Pancreas (tissue), 10 donors: ENCODE results near the gene KRTAP9-7. TPM values are rescaled to one million over a fixed set of nuclear protein-coding genes. Genes with fewer than 3 reads are reported as not detected.
"Not testable (repeated sequence)": the region's sequence is repeated elsewhere in the genome, so short reads cannot be mapped to it uniquely, and the experiment has no call there.

Experiments used
- ATAC-seq, 4 donors: fragments of 200-7000 bp; cut with Tn5 transposase; one replicate each; pipeline versions ENCODE4 v1.8.0 to v1.9.1; 2020; ENCODE audit warnings: mild to moderate bottlenecking in 4 of 4, moderate library complexity in 4 of 4
- DNase-seq, 6 donors: peaks; one replicate each; pipeline ENCODE4 v3.0.0-alpha.2; 2020
- FAIRE-seq: peaks from 2 replicates; lab custom pipeline; 2012; peaks lifted over from hg19 to GRCh38; lab: Jason Lieb, UNC
- H3K27ac ChIP-seq, 4 donors: fragments of 200-600 bp; sonication (generic); 1 replicate in 3 of 4; 2 replicates in 1 of 4; pipeline versions ENCODE4 v1.5.0 to v1.8.0; 2020
- H3K27me3 ChIP-seq, 4 donors: fragments of 200-600 bp; one replicate each; pipeline ENCODE4 v1.8.0; 2021
- H3K36me3 ChIP-seq, 3 donors: fragments of 200-600 bp; sonication (generic) in 1 of 3; one replicate each; pipeline versions ENCODE4 v1.5.0 to v1.8.0; 2020 to 2021
- H3K4me1 ChIP-seq, 3 donors: fragments of 200-600 bp; one replicate each; pipeline ENCODE4 v1.8.0; 2021
- H3K4me3 ChIP-seq, 4 donors: fragments of 200-600 bp; sonication (generic) in 2 of 4; one replicate each; pipeline versions ENCODE4 v1.5.0 to v1.8.0; 2020 to 2021
- H3K9me3 ChIP-seq, 4 donors: fragments of 200-600 bp; one replicate each; pipeline ENCODE4 v1.8.0; 2021
- WGBS, 2 donors: extraction: QIAGEN DNeasy Blood & Tissue Kit; methylation state at CpG; one replicate each; pipeline ENCODE4 v1.1.7; 2013; 5-methylcytosine and 5-hydroxymethylcytosine counted together
- intact Hi-C, 3 donors: fragments of 100-400 bp; cut with DNase I; formaldehyde crosslinking; loops; one replicate each; pipeline versions ENCODE4 v1.11.1 to v1.14.2; 2022
- polyA plus RNA-seq, 2 donors: library from polyadenylated mRNA; stranded (reverse); fragments of 200-250 nt; gene quantifications; one replicate each; pipeline ENCODE4 v1.2.3, GENCODE V29; 2013
- total RNA-seq, 6 donors: library from RNA; stranded (reverse); fragmentation: NEBNext Ultra II Directional in 4 of 6; extraction: Animal tissue kit (Norgen Biotek cat#: 25700) in 4 of 6; gene quantifications; one replicate each; pipeline versions ENCODE4 v1.2.1 to v1.2.4, GENCODE V29; 2021 to 2023
- TF ChIP-seq, protein P1 (sequence below), 4 donors: fragments of 200-600 bp; sonication (generic) in 3 of 4; IDR thresholded peaks; one replicate each; pipeline versions ENCODE4 v1.5.0 to v1.8.0; 2021; ENCODE audit warnings: antibody characterized with exemption in 4 of 4
- donor health status: healthy with polysubstance abuse.
- donor health status: DM: no; HTN: no; CAD: no; lungs with moderate emphysema.
- donor health status: DM: no; HTN: no; CAD: no.
- donor health status: control.
- donor health status: control.
- donor health status: Bipolar disorder and iron deficiency.
- donor health status: DM: yes; HTN: yes; CAD: no.
- donor health status: DM: no; HTN: no; CAD: no.
- donor health status: DM: no; HTN: no; CAD: no.
- donor health status: DM: yes; HTN: yes; CAD: no.

KRTAP9-7 gene, protein sequence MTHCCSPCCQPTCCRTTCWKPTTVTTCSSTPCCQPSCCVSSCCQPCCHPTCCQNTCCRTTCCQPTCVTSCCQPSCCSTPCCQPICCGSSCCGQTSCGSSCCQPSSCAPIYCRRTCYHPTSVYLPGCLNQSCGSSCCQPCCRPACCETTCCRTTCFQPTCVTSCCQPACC
- not detected for total RNA-seq
- not detected for polyA plus RNA-seq

DNA sequence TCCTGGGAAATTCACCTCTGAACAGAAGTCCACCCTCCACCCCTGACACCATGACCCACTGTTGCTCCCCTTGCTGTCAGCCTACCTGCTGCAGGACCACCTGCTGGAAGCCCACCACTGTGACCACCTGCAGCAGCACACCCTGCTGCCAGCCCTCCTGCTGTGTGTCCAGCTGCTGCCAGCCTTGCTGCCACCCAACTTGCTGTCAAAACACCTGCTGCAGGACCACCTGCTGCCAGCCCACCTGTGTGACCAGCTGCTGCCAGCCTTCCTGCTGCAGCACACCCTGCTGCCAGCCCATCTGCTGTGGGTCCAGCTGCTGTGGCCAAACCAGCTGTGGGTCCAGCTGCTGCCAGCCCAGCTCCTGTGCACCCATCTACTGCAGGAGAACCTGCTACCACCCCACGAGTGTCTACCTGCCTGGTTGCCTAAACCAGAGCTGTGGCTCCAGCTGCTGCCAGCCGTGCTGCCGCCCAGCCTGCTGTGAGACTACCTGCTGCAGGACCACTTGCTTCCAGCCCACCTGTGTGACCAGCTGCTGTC, at the start of gene KRTAP9-7:
TSS of gene KRTAP9-7 (plus strand) at position 51 of the 543 bp plus-strand sequence. CDS start at position 51, 0 bp downstream.
- H3K4me1 ChIP-seq, intact Hi-C loops, H3K4me3 ChIP-seq, H3K27ac ChIP-seq, H3K9me3 ChIP-seq, H3K27me3 ChIP-seq, ATAC-seq, FAIRE-seq, H3K36me3 ChIP-seq: not testable (repeated sequence)
- 58 to 64% methylated on average over 3 of the region's 3 CpGs for WGBS, 2 donors
- peak in 1 of 6 donors; percentile 26 for DNase-seq

DNA sequence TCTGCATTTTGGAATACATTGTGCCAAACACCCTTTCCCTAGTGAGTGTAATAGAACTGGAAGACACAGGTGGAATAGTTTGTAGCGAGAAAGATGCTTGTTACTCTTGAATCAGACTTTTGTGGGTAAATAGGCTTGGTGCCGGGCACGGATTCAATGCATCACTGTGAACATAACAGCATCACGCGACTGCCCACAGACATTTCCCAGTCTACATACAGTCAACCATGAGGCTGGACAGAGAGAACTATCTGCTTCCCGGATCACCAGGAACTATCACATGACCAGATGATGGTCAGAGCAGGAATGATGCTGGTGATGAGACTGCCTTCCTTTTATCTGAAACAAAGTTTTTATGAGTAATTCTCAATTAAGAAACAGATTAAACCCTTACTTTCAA, 49.4 kb upstream of the KRTAP9-7 start:
- no peaks in the 10 kb centered on the region for H3K36me3 ChIP-seq
- 74 to 85% methylated on average over 6 of the region's 6 CpGs for WGBS, 2 donors
- no peaks in the 10 kb centered on the region for H3K9me3 ChIP-seq
- TF ChIP-seq, protein P1, sequence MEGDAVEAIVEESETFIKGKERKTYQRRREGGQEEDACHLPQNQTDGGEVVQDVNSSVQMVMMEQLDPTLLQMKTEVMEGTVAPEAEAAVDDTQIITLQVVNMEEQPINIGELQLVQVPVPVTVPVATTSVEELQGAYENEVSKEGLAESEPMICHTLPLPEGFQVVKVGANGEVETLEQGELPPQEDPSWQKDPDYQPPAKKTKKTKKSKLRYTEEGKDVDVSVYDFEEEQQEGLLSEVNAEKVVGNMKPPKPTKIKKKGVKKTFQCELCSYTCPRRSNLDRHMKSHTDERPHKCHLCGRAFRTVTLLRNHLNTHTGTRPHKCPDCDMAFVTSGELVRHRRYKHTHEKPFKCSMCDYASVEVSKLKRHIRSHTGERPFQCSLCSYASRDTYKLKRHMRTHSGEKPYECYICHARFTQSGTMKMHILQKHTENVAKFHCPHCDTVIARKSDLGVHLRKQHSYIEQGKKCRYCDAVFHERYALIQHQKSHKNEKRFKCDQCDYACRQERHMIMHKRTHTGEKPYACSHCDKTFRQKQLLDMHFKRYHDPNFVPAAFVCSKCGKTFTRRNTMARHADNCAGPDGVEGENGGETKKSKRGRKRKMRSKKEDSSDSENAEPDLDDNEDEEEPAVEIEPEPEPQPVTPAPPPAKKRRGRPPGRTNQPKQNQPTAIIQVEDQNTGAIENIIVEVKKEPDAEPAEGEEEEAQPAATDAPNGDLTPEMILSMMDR (IDR thresholded peaks at IDR 0.05): no peak
- H3K27me3 ChIP-seq: no peaks in the 10 kb centered on the region
- H3K4me1 ChIP-seq: no peaks in the 10 kb centered on the region
- no peak for ATAC-seq
- FAIRE-seq: no peak
- no peak overlapping the region for H3K4me3 ChIP-seq
- intact Hi-C loops: no loop called here
- no peak overlapping the region for H3K27ac ChIP-seq
- DNase-seq: no peak

DNA sequence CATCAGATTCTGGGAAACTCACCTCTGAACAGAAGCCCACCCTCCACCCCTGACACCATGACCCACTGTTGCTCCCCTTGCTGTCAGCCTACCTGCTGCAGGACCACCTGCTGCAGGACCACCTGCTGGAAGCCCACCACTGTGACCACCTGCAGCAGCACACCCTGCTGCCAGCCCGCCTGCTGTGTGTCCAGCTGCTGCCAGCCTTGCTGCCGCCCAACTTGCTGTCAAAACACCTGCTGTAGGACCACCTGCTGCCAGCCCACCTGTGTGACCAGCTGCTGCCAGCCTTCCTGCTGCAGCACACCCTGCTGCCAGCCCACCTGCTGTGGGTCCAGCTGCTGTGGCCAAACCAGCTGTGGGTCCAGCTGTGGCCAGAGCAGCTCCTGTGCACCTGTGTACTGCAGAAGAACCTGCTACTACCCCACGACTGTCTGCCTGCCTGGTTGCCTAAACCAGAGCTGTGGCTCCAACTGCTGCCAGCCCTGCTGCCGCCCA, 48.9 kb upstream of the KRTAP9-7 start, which contains the start of gene KRTAP9-2:
TSS of gene KRTAP9-2 (plus strand) at position 51 of the 498 bp plus-strand sequence. CDS start at position 58, 7 bp downstream.
- DNase-seq, FAIRE-seq, H3K4me3 ChIP-seq, ATAC-seq, H3K27ac ChIP-seq, H3K9me3 ChIP-seq, H3K36me3 ChIP-seq, intact Hi-C loops, H3K27me3 ChIP-seq, H3K4me1 ChIP-seq: not testable (repeated sequence)
- WGBS, 2 donors: 34 to 65% methylated on average over 2 to 3 of the region's 4 CpGs

DNA sequence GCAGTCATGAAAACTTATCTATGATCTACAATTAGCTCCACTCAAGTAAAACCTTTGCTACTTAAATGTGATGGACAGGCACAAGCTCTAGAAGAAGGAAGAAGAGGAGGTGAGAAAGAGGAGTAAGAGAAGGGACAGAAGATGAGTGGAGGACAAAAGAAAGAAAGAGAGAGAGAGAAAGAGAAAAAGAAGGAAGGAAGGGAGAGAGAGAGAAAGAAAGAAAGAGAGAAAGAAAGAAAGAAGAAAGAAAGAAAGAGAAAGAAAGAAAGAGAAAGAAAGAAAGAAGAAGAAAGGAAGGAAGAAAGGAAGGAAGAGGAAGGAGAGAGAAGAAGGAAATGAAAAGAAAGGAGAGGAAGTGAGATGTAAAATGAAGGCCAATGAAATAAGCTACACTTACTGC, 45.4 kb upstream of the KRTAP9-7 start:
- H3K4me1 ChIP-seq: no peaks in the 10 kb centered on the region
- H3K36me3 ChIP-seq: no peaks in the 10 kb centered on the region
- no peak for ATAC-seq
- no peak overlapping the region for H3K4me3 ChIP-seq
- intact Hi-C loops: no loop called here
- TF ChIP-seq, protein P1 (IDR thresholded peaks at IDR 0.05): no peak
- DNase-seq: no peak
- H3K27me3 ChIP-seq: no peaks in the 10 kb centered on the region
- H3K27ac ChIP-seq: no peak overlapping the region
- no peaks in the 10 kb centered on the region for H3K9me3 ChIP-seq
- FAIRE-seq: no peak

DNA sequence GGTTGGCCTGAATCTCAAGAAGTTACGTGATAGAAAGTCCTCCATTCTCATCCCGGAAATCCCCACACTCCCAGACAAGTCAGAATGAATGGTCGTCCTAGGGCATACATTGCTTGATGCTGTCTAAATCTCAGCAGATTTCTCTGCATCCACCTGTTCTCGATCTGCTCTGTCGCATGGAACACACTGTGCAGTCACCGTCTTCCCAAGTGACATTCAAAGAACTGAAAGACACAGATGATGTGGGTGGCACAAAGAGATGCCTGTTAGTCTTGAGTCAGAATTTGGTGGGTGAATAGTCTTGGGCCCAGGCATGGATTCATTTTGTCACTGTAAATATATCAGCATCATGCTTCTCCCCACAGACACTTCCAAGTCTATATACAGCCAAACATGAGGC, 43.8 kb upstream of the KRTAP9-7 start:
- WGBS, 2 donors: 69 to 73% methylated on average over 6 of the region's 6 CpGs
- TF ChIP-seq, protein P1 (IDR thresholded peaks at IDR 0.05): no peak
- Histone ChIP-seq H3K4me3 (no peak overlapping the region), H3K9me3 (no peaks in the 10 kb centered on the region), H3K27ac (no peak overlapping the region), H3K27me3 (no peaks in the 10 kb centered on the region), H3K4me1 (no peaks in the 10 kb centered on the region), H3K36me3 (no peaks in the 10 kb centered on the region)
- FAIRE-seq (no peak), ATAC-seq (no peak), DNase-seq (no peak)
- intact Hi-C loops: no loop called here

DNA sequence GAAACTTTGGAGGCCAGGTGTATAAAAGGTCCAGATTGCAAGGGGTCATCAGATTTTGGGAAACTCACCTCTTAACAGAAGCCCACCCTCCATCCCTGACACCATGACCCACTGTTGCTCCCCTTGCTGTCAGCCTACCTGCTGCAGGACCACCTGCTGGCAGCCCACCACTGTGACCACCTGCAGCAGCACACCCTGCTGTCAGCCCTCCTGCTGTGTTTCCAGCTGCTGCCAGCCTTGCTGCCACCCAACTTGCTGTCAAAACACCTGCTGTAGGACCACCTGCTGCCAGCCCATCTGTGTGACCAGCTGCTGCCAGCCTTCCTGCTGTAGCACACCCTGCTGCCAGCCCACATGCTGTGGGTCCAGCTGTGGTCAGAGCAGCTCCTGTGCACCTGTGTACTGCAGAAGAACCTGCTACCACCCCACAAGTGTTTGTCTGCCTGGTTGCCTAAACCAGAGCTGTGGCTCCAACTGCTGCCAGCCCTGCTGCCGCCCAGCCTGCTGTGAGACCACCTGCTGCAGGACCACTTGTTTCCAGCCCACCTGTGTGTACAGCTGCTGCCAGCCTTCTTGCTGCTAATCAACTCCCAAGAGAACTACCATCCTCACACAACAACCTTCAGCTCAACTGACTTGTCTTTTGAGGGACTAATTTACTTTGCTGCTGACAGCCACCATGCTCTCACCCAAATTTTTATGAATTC, 42.9 kb upstream of the KRTAP9-7 start, which contains the start of gene KRTAP9-3:
TSS of gene KRTAP9-3 (plus strand) at position 51 of the 707 bp plus-strand sequence. CDS start at position 104, 53 bp downstream.
- H3K36me3 ChIP-seq, ATAC-seq, H3K27me3 ChIP-seq, H3K27ac ChIP-seq, FAIRE-seq, intact Hi-C loops, DNase-seq, H3K4me3 ChIP-seq, H3K4me1 ChIP-seq, H3K9me3 ChIP-seq: not testable (repeated sequence)
- WGBS, 2 donors: 47 to 48% methylated on average over 1 of the region's 1 CpG

DNA sequence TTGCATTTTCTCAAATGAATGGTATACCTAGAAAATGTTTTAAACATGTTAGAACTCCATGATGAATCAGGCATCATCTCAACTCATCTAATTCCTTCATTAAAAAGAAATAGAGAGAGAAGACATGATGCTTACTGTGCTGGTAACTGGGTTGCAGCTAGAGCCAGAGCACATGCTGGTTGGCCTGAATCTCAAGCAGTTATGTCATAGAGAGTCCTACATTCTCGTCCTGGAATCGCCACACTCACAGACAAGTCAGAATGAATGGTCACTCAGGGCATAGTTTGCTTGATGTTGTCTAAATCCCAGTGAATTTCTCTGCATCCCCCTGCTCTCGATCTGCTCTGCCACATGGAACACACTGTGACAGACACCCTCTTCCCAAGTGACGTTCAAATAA, 38.4 kb upstream of the KRTAP9-7 start:
- intact Hi-C loops, H3K27me3 ChIP-seq, FAIRE-seq, H3K4me1 ChIP-seq, H3K36me3 ChIP-seq, H3K9me3 ChIP-seq, DNase-seq, H3K4me3 ChIP-seq, ATAC-seq, H3K27ac ChIP-seq: not testable (repeated sequence)
- WGBS, 2 donors: 40 to 42% methylated on average over 4 of the region's 4 CpGs

DNA sequence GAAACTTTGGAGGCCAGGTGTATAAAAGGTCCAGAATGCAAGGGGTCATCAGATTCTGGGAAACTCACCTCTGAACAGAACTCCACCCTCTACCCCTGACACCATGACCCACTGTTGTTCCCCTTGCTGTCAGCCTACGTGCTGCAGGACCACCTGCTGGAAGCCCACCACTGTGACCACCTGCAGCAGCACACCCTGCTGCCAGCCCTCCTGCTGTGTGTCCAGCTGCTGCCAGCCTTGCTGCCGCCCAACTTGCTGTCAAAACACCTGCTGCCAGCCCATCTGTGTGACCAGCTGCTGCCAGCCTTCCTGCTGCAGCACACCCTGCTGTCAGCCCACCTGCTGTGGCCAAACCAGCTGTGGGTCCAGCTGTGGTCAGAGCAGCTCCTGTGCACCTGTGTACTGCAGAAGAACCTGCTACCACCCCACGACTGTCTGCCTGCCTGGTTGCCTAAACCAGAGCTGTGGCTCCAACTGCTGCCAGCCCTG, 37.5 kb upstream of the KRTAP9-7 start, which contains the start of gene KRTAP9-8:
TSS of gene KRTAP9-8 (plus strand) at position 51 of the 489 bp plus-strand sequence. CDS start at position 104, 53 bp downstream.
- H3K4me1 ChIP-seq, H3K36me3 ChIP-seq, H3K9me3 ChIP-seq, H3K27me3 ChIP-seq, FAIRE-seq, ATAC-seq, intact Hi-C loops, H3K4me3 ChIP-seq, H3K27ac ChIP-seq: not testable (repeated sequence)
- DNase-seq: peak in 2 of 6 donors; percentile 8 to 33
- WGBS, 2 donors: 25 to 27% methylated on average over 3 of the region's 3 CpGs
